ENCODE measurements around the gene DPYSL5.
"Not testable (repeated sequence)": the region's sequence is repeated elsewhere in the genome, so short reads cannot be mapped to it uniquely, and the experiment has no call there.

Gene DPYSL5

DNA sequence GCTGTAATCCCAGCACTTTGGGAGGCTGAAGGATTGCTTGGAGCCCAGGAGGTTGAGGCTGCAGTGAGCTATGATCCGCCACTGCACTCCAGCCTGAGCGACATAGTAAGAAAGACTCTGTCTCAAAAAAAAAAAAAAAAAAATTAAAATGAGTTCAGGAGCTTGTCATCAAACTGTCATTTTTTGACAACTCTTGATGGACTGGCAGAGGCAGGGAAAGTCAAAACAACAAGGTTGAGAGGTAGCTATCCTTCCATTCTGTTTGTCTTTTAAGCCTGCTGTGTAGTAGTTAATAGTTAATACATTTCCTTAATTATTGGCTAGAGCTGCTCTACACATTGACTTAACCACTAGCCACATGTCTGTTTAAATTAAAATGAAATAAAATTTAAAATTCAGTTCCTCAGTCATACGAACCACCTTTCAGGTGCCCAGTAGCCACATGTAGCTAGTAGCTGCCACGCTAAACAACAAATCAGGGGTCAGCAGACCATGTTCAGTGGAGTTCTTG, 22.7 kb downstream of the DPYSL5 start:
- Mint-ChIP-seq H3K4me1 (no peaks in the 10 kb centered on the region), H3K27ac (ENCODE audit: low read depth) (no peak overlapping the region), H3K27me3 (peaks cover 59% of the 10 kb centered on the region), H3K4me3 (no peak overlapping the region), H3K36me3 (ENCODE audit: insufficient read depth) (no peaks in the 10 kb centered on the region), H3K9me3 (no peaks in the 10 kb centered on the region)
- DNase-seq (ENCODE audit: low spot score in 2 of 2): no peak
- no peak for ATAC-seq (replicated peaks; ENCODE audit: extremely low read depth, poor library complexity, severe bottlenecking)

DNA sequence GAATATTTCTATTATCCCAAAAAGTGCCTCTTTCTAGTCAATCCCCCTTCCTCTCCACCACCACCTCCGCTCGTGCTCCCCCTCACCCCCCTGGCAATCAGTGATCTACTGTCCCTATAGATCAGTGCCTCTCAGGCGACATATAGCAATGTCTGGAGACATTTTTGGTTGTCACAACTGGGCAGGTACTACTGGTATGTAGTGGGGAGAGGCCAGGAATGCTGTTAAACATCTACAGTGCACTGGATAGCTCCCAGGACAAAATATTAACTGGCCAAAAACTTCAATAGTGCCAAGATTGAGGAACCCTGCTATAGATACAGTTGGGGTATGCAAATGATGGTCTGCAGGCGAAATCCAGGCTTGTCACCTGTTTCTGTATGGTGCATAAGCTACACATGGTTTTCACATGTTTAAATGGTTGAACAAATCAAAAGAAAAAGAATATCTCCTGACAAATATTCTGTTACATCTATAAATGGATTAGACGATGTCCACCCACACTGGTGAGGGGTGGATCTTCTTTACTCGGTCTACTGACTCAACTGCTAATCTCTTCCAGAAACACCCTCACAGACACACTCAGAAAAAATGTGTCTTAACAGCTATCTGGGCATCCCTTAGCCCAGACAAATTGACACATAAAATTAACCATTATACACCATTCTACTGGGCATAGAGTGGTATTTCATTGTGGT, 25.5 kb downstream of the DPYSL5 start:
- Mint-ChIP-seq H3K27me3 (peaks cover 45% of the 10 kb centered on the region), H3K4me3 (no peak overlapping the region), H3K36me3 (ENCODE audit: insufficient read depth) (no peaks in the 10 kb centered on the region), H3K4me1 (no peaks in the 10 kb centered on the region), H3K27ac (ENCODE audit: low read depth) (no peak overlapping the region), H3K9me3 (no peaks in the 10 kb centered on the region)
- DNase-seq (ENCODE audit: low spot score in 2 of 2) (no peak), ATAC-seq (replicated peaks; ENCODE audit: extremely low read depth, poor library complexity, severe bottlenecking) (no peak)

DNA sequence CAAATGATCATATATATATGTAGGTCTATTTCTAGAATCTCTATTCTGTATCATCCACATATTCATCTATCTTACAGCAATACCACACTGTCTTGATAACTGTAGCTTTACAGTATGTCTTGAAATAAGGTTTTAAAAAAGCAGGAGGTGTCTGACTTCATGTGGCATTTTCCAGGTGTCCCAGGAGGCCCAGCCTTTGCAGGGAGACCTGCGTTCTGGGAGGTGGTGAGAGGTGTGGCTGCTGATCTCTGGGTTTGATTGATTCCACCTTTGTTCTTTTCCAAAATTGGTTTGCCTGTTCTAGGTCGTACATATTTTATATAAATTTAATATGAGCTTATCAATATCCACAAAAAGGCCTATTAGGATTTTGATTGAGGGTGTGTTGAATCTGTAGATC, 26.6 kb downstream of the DPYSL5 start:
- Mint-ChIP-seq H3K4me3 (no peak overlapping the region), H3K27me3 (peaks cover 34% of the 10 kb centered on the region), H3K27ac (ENCODE audit: low read depth) (no peak overlapping the region), H3K36me3 (ENCODE audit: insufficient read depth) (no peaks in the 10 kb centered on the region), H3K9me3 (no peaks in the 10 kb centered on the region), H3K4me1 (no peaks in the 10 kb centered on the region)
- ATAC-seq (replicated peaks; ENCODE audit: extremely low read depth, poor library complexity, severe bottlenecking) (no peak), DNase-seq (ENCODE audit: low spot score in 2 of 2) (no peak)

DNA sequence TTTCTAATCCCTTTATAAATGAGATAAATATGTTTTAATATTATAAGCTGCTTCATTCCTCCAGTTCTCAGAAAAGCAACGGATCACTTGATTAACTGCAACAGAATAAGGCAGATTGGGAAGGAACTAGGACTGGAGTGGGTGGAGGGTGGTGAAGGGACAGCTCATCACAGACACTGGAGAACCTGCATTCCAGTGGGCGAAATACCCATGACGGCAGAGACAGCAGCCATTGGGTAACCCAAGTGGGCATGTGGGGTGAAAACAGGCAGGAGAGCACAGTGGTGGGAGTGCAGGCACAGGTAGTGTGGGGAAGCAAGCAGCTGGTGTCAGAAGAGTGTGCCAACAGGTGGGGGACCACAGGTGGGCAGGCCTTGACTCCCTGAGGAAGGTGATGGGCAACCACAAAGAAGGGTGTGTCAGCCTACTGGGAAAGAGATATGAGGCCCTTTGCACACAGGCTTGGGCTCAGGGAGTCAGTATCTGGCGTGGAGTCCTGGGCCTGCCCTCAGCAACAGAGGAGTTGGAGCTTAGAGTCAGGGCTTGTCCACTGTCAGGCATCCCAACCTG, 27.2 kb downstream of the DPYSL5 start:
- Mint-ChIP-seq H3K27me3 (peaks cover 33% of the 10 kb centered on the region), H3K27ac (ENCODE audit: low read depth) (no peak overlapping the region), H3K36me3 (ENCODE audit: insufficient read depth) (no peaks in the 10 kb centered on the region), H3K4me1 (no peaks in the 10 kb centered on the region), H3K4me3 (no peak overlapping the region), H3K9me3 (no peaks in the 10 kb centered on the region)
- ATAC-seq (replicated peaks; ENCODE audit: extremely low read depth, poor library complexity, severe bottlenecking) (no peak), DNase-seq (ENCODE audit: low spot score in 2 of 2) (no peak)

DNA sequence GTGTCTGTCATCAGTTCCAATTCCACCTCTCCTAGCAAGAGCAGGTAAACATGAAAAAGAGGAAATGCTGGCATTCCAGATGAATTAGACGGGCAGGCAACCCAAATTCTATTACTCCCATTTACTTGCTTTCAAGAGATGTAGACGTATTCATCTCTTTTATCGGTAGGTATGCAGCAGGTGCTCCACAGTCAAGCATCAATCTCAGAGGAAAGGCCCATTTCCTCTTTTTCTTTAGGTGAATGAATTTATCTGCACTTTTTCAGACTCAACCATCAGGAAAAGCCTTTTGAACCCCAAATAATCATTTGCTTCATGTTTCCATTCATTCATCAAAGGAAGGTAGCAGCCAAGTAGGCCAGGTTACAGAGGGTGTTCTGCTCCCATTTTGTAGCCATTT, 27.9 kb downstream of the DPYSL5 start:
- DNase-seq (ENCODE audit: low spot score in 2 of 2) (no peak), ATAC-seq (replicated peaks; ENCODE audit: extremely low read depth, poor library complexity, severe bottlenecking) (no peak)
- no peak overlapping the region for H3K4me3 Mint-ChIP-seq
- no peak overlapping the region for H3K27ac Mint-ChIP-seq (ENCODE audit: low read depth)
- H3K9me3 Mint-ChIP-seq: no peaks in the 10 kb centered on the region
- peaks cover 34% of the 10 kb centered on the region for H3K27me3 Mint-ChIP-seq
- H3K4me1 Mint-ChIP-seq: no peaks in the 10 kb centered on the region
- H3K36me3 Mint-ChIP-seq (ENCODE audit: insufficient read depth): no peaks in the 10 kb centered on the region

DNA sequence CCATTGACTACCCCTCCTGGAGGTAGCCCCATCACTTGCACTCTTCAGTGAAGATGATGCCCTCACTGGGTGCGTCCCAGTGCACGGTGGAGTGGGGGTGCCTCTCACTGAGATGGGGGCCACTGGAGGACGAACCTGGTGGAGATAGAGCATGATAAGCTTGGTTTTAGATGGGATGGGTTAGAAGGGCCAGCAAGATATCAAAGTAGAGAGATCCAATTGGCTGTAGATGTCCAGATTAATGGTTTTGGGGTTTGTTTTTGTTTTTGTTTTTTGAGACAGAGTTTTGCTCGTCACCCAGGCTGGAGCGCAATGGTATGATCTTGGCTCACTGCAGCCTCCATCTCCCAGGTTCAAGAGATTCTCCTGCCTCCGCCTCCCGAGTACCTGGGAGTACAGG, 28.3 kb downstream of the DPYSL5 start:
- H3K9me3 Mint-ChIP-seq: no peaks in the 10 kb centered on the region
- H3K27me3 Mint-ChIP-seq: peaks cover 39% of the 10 kb centered on the region
- H3K4me3 Mint-ChIP-seq: no peak overlapping the region
- DNase-seq (ENCODE audit: low spot score in 2 of 2) (no peak), ATAC-seq (replicated peaks; ENCODE audit: extremely low read depth, poor library complexity, severe bottlenecking) (no peak)
- no peaks in the 10 kb centered on the region for H3K4me1 Mint-ChIP-seq
- no peak overlapping the region for H3K27ac Mint-ChIP-seq (ENCODE audit: low read depth)
- H3K36me3 Mint-ChIP-seq (ENCODE audit: insufficient read depth): no peaks in the 10 kb centered on the region

DNA sequence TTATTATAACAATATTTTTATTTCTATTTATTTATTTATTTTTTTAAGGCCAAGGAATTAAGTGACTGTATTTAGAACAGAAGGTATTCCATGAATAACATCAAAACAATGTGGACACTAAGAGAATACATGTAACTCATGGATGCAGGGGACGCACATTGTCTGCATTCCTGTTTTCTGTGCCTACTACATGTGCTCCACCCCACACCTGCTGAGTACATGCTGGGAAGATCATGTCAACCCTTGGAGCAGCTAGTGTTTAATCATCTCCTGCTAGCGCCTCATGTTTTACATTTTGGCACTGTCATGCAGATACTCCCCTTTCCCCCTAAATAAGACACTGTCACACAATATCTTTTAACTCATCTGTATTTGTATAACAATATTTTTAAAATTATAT, 29.3 kb downstream of the DPYSL5 start:
- Mint-ChIP-seq H3K9me3 (no peaks in the 10 kb centered on the region), H3K27me3 (peaks cover 42% of the 10 kb centered on the region), H3K4me3 (no peak overlapping the region), H3K27ac (ENCODE audit: low read depth) (no peak overlapping the region), H3K36me3 (ENCODE audit: insufficient read depth) (no peaks in the 10 kb centered on the region), H3K4me1 (no peaks in the 10 kb centered on the region)
- DNase-seq (ENCODE audit: low spot score in 2 of 2) (no peak), ATAC-seq (replicated peaks; ENCODE audit: extremely low read depth, poor library complexity, severe bottlenecking) (no peak)

DNA sequence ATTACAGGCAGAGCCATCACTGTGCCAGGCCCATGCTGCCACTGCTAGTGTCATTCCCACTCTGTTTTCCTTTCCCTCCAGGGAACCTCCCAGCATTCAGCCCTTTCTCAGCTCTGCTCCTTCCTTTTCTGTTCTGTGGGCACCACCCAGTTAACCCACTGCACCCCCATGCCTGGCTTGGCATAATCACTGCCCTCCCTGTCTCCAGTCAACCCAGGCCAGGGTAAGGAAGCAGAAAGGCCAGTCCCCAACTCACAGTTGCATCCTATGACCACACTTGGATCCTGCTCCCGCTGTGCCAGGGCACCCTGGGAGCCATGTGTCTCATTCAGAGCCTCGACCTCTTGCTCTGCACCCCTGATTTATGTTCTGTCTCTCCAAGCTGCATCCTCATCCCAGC, 32.2 kb downstream of the DPYSL5 start:
- Mint-ChIP-seq H3K4me1 (no peaks in the 10 kb centered on the region), H3K9me3 (no peaks in the 10 kb centered on the region), H3K36me3 (ENCODE audit: insufficient read depth) (no peaks in the 10 kb centered on the region), H3K27ac (ENCODE audit: low read depth) (no peak overlapping the region), H3K4me3 (no peak overlapping the region), H3K27me3 (peaks cover 47% of the 10 kb centered on the region)
- DNase-seq (ENCODE audit: low spot score in 2 of 2) (no peak), ATAC-seq (replicated peaks; ENCODE audit: extremely low read depth, poor library complexity, severe bottlenecking) (no peak)

DNA sequence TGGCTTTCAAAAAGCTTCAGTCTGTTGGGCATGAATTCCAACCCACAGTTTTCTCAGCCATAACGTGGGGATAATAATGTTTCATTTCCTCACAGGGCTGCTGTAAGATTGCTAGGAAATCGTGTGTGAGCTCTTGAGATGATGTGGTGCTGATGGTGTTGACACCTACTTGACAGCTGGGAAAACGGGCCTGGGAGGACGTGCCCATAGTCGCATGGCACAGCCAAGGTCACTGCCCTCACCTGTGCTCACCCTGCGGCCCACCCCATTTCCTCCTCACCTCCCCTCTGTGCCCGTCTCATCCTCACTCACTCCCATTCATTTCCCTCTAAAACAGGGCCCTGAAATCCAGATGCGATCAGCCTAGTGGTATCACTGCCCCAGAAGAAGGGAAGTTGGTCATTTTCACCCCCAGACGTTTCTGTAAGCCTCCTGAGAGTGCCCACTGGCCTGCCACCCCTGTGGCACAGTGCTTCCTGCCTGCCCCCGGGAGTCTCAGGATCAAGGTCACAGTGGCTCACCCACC, 33.0 kb downstream of the DPYSL5 start:
- Mint-ChIP-seq H3K4me1 (no peaks in the 10 kb centered on the region), H3K4me3 (no peak overlapping the region), H3K27me3 (peaks cover 50% of the 10 kb centered on the region), H3K36me3 (ENCODE audit: insufficient read depth) (no peaks in the 10 kb centered on the region), H3K9me3 (no peaks in the 10 kb centered on the region), H3K27ac (ENCODE audit: low read depth) (no peak overlapping the region)
- DNase-seq (ENCODE audit: low spot score in 2 of 2) (no peak), ATAC-seq (replicated peaks; ENCODE audit: extremely low read depth, poor library complexity, severe bottlenecking) (no peak)

DNA sequence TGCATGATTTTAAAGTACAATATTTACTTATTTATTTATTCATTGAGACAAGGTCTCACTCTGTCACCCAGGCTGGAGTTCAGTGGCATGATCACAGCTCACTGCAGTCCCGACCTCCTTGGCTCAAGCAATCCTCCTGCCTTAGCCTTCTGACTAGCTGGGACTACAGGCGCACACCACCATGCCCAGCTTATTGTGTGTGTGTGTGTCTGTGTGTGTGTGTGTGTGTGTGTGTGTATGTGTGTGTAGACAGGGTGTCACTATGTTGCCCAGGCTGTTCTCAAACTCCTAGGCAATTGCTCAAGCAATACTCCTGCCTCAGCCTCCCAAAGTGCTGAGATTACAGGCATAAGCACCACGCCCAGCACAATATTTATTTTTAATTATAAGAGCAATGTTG, 34.3 kb downstream of the DPYSL5 start:
- not testable (repeated sequence) for H3K27ac Mint-ChIP-seq (ENCODE audit: low read depth); H3K4me1 Mint-ChIP-seq; H3K9me3 Mint-ChIP-seq; H3K36me3 Mint-ChIP-seq (ENCODE audit: insufficient read depth); DNase-seq (ENCODE audit: low spot score in 2 of 2); H3K4me3 Mint-ChIP-seq; ATAC-seq (replicated peaks; ENCODE audit: extremely low read depth, poor library complexity, severe bottlenecking)
- H3K27me3 Mint-ChIP-seq: peaks cover 50% of the 10 kb centered on the region

DNA sequence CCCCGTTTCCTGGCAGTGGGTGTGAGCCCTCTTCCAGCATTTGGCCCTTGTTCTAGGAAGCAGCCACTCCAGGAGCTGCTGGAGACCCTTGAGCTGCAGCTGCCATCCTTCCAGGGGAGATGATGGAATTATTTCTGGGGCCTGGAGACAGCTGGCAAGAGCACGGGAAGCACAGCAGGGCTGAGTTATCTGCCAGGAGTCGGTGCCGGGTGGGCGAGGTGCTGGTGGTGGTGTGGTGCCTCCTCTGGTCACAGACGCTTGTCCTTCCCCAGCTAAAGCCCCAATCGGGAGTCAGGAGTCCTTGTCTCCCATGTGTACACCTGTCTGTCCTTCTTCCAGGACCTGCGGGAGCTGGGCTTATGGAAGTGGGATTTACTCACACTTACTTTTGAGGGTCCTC, 36.0 kb downstream of the DPYSL5 start:
- no peak for ATAC-seq (replicated peaks; ENCODE audit: extremely low read depth, poor library complexity, severe bottlenecking)
- H3K27me3 Mint-ChIP-seq: peaks cover 64% of the 10 kb centered on the region
- H3K9me3 Mint-ChIP-seq: no peaks in the 10 kb centered on the region

DNA sequence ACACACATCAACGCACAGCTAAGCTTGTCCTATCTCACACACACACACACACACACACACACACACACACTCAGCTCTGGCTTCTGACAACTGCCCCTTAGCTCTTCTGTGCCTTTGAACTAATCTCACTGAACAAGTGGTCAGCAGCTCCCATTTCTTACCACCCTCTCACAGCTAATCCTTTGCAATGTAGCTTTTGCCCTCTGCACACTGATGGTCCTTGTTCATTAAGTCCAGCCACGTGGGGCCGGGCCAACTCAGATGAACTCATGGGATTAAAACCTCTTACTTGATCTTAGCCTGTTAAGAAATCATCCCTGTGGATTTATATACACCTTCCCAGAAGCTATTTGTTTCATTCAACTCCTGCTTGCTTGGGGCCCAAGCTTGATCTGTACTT, 36.6 kb downstream of the DPYSL5 start:
- Mint-ChIP-seq H3K27me3 (peaks cover 64% of the 10 kb centered on the region), H3K27ac (ENCODE audit: low read depth) (no peak overlapping the region)

More for the DNA sequence above, 36.0 kb downstream of the DPYSL5 start:
- Mint-ChIP-seq H3K4me3 (no peak overlapping the region), H3K4me1 (no peaks in the 10 kb centered on the region), H3K36me3 (ENCODE audit: insufficient read depth) (no peaks in the 10 kb centered on the region), H3K27ac (ENCODE audit: low read depth) (no peak overlapping the region)
- no peak for DNase-seq (ENCODE audit: low spot score in 2 of 2)

DNA sequence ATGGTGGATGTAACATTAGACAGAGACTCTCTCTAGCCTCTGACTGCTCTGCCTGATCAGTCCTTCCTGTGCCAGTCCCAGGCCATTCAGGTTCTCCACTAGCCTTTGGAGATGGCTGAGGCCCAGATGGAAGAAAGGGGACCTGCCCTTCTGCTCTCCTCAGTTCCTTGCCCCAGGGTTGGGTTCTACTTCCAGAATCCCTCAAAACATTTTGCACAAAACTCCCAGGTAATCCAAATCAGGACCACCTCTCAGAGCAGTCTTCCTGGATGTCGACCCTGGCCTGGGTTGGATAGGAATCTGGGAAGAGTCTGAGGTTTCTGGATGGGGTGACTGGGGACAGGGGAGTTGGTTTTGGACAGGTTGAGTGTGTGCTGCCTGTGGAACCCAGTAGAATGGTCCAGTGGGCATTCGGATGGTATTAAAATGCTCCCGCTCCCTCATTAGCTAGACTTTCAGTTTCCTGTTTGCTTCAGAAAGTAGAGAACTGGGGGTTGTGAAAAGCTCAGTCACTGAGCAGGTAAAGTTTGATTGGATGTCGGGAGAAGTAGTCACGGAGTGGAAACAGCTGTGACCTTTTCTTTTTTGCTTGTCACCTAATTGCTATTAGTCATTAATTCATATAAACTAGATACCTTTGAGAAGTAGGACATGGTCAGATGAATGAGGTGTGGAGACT, 37.9 kb downstream of the DPYSL5 start:
- Mint-ChIP-seq H3K27ac (ENCODE audit: low read depth) (no peak overlapping the region), H3K36me3 (ENCODE audit: insufficient read depth) (no peaks in the 10 kb centered on the region), H3K4me3 (no peak overlapping the region), H3K9me3 (no peaks in the 10 kb centered on the region), H3K4me1 (no peaks in the 10 kb centered on the region), H3K27me3 (peaks cover 53% of the 10 kb centered on the region)
- ATAC-seq (replicated peaks; ENCODE audit: extremely low read depth, poor library complexity, severe bottlenecking): no peak
- DNase-seq (ENCODE audit: low spot score in 2 of 2): no peak

More for the DNA sequence above, 36.6 kb downstream of the DPYSL5 start:
- Mint-ChIP-seq H3K4me3 (no peak overlapping the region), H3K36me3 (ENCODE audit: insufficient read depth) (no peaks in the 10 kb centered on the region), H3K9me3 (no peaks in the 10 kb centered on the region), H3K4me1 (no peaks in the 10 kb centered on the region)
- ATAC-seq (replicated peaks; ENCODE audit: extremely low read depth, poor library complexity, severe bottlenecking) (no peak), DNase-seq (ENCODE audit: low spot score in 2 of 2) (no peak)
